Ovary (tissue), 9 donors: Measurements from ENCODE around the gene PIH1D1. TPM values are rescaled to one million over a fixed set of nuclear protein-coding genes. Genes with fewer than 3 reads are reported as not detected.

ENCODE experiments used
- DNase-seq, 5 donors: peaks; one replicate each; pipeline ENCODE4 v3.0.0-alpha.2; 2019 to 2020
- H3K27ac ChIP-seq, 2 donors: fragments of 200-600 bp; one replicate each; pipeline versions ENCODE4 v1.5.1 to v1.8.0; 2019 to 2022
- H3K27me3 ChIP-seq: fragments of 200-600 bp; one replicate; pipeline ENCODE4 v1.8.0; 2022
- H3K36me3 ChIP-seq: fragments of 200-600 bp; sonication (generic); one replicate; pipeline ENCODE4 v1.5.1; 2019
- H3K4me1 ChIP-seq: one replicate; pipeline ENCODE4 v1.8.1; 2013; ENCODE audit warnings: mild to moderate bottlenecking, moderate library complexity; ENCODE audit not compliant: insufficient read depth
- H3K4me3 ChIP-seq: fragments of 200-600 bp; sonication (generic); one replicate; pipeline ENCODE4 v1.5.1; 2017
- H3K9me3 ChIP-seq, 2 donors: fragments of 200-600 bp in 1 of 2; sonication (generic) in 1 of 2; one replicate each; pipeline versions ENCODE4 v1.5.1 to v1.8.1; 2013 to 2019; ENCODE audit warnings: mild to moderate bottlenecking in 1 of 2, moderate library complexity in 1 of 2
- EP300 ChIP-seq: sonication (generic); formaldehyde crosslinking; IDR thresholded peaks from one replicate; pipeline ENCODE4 v1.6.1; 2017; ENCODE audit warnings: antibody characterized with exemption
- POLR2A ChIP-seq: fragments of 450-650 bp; IDR thresholded peaks from one replicate; pipeline ENCODE4 v1.6.1; 2017; ENCODE audit warnings: antibody characterized with exemption, mild to moderate bottlenecking, moderate library complexity
- WGBS, 3 donors: extraction: QIAGEN DNeasy Blood & Tissue Kit in 1 of 3; methylation state at CpG; one replicate each; pipeline versions ENCODE4 v1.1.5 to v1.1.7; 2013 to 2017; 5-methylcytosine and 5-hydroxymethylcytosine counted together
- intact Hi-C, 4 donors: fragments of 100-400 bp; cut with DNase I; formaldehyde crosslinking; loops; one replicate each; pipeline versions ENCODE4 v1.11.0 to v1.15.1; 2022 to 2023
- polyA plus RNA-seq, 2 donors: library from polyadenylated mRNA; stranded (reverse); fragments of 200-250 nt in 1 of 2; fragments of 350-450 nt in 1 of 2; fragmentation: Illumina TruSeq in 1 of 2; extraction: RNeasy Lipid Tissue Mini Kit (QIAGEN cat#74804) in 1 of 2; gene quantifications; one replicate each; pipeline ENCODE4 v1.2.3, GENCODE V29; 2013 to 2014
- total RNA-seq, 7 donors: library from RNA; depleted of rRNA in 2 of 7; stranded (reverse); fragments of >200 nt in 2 of 7; fragmentation: NEBNext Ultra II Directional in 3 of 7; extraction: Animal tissue kit (Norgen Biotek cat#: 25700) in 3 of 7; gene quantifications; one replicate each; pipeline versions ENCODE4 v1.1.0 to v1.2.4, GENCODE V29; 2016 to 2023
- TF ChIP-seq, protein P1 (sequence below), 3 donors: fragments of 450-650 bp in 2 of 3; fragments of 200-600 bp in 1 of 3; IDR thresholded peaks; one replicate each; pipeline versions ENCODE4 v1.5.1 to v1.8.0; 2016 to 2022; ENCODE audit warnings: antibody characterized with exemption in 3 of 3, mild to moderate bottlenecking in 1 of 3
- donor health status: DM: no; HTN: no; CAD: no; lungs with moderate emphysema.
- donor health status: DM: no; HTN: no; CAD: no.
- donor health status: Bipolar disorder and iron deficiency.
- donor health status: DM: yes; HTN: yes; CAD: no.
- donor health status: DM: no; HTN: no; CAD: no.
- donor health status: DM: yes; HTN: yes; CAD: no.

PIH1D1 gene
- total and polyA plus RNA-seq, 9 donors = 28.6 to 69.4 (median 58.5) TPM

DNA sequence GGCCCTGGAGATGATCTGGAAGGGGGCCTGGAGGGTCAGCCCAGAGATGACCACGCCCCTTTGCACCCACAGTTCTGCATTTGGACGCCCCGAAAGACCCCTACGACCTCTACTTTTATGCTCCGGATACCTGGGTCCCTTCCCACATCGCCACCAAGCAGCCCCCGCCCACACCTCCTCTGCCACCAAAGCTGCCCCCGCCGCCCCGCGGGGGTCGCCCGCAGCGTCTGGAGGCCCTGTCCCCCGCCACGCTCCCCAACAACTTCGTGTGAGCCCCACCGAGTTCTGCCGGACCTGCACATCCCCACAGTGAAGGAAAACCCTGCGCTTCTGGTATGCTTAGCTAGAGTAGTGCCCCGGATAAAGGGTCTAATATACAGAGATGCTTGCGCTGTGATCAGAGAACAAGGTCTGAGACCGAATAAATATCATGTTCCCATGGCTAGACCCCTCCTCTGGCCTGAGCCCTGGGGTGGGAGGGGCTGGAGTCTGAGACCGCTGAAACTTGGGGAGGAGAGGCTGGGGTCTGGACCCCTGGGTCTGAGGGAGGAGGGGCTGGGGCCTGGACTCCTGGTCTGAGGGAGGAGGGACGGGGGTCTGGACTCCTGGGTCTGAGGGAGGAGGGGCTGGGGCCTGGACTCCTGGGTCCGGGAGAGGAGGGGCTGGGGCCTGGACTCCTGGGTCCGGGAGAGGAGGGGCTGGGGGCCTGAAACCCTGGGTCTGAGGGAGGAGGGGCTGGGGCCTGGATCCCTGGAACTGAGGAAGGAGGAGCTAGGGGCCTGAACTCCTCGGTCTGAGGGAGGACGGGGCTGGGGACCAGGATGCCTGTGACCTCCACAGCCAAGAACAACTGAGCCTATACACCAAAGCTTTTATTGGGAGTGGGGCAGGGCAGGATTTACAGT, 22.8 kb downstream of the PIH1D1 start:
- Histone ChIP-seq H3K4me3 (no peak overlapping the region), H3K36me3 (no peaks in the 10 kb centered on the region), H3K27me3 (peaks cover 8% of the 10 kb centered on the region), H3K4me1 (peaks cover 1% of the 10 kb centered on the region), H3K9me3 (no peaks in the 10 kb centered on the region), H3K27ac (no peak overlapping the region)
- DNase-seq = no peak
- TF ChIP-seq, protein P1, sequence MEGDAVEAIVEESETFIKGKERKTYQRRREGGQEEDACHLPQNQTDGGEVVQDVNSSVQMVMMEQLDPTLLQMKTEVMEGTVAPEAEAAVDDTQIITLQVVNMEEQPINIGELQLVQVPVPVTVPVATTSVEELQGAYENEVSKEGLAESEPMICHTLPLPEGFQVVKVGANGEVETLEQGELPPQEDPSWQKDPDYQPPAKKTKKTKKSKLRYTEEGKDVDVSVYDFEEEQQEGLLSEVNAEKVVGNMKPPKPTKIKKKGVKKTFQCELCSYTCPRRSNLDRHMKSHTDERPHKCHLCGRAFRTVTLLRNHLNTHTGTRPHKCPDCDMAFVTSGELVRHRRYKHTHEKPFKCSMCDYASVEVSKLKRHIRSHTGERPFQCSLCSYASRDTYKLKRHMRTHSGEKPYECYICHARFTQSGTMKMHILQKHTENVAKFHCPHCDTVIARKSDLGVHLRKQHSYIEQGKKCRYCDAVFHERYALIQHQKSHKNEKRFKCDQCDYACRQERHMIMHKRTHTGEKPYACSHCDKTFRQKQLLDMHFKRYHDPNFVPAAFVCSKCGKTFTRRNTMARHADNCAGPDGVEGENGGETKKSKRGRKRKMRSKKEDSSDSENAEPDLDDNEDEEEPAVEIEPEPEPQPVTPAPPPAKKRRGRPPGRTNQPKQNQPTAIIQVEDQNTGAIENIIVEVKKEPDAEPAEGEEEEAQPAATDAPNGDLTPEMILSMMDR (IDR thresholded peaks at IDR 0.05) = no peak
- TF ChIP-seq POLR2A (no peak), EP300 (no peak)
- intact Hi-C loops = no loop called here
- WGBS, 3 donors = 12 to 16% (median 14%) methylated on average over 28 to 29 of the region's 29 CpGs

DNA sequence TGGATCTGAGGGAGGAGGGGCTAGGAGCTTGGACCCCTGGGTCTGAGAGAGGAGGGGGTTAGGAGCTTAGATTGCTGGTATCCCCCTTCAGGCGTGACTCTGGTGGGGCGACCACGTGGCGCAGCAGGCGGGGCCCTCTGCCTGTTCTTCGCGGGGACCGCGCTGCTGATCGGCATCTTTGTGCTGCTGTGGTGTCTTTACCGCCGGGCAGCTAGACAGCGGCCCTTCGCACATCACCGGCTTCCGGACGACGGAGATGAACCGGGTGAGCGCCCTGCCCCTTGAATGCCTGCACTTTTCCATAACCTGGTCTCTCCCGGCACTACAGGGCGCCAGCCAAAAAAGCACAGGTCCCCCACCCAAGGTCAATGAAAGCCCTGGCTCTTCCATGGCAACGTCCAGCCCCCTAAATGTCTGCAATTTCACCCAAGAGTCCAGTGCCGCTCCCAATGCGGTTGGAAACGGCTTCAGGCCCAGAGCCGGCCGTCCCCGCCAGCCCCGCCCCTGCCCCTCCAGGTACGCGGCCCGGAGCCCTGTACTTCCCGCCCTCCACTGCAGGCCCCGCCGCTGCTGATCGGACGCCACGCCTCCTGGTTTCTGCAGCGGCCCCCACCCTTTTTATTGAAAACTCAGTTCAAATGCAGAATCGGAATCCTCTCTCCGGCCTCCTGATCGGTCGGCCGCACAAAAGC, 23.6 kb downstream of the PIH1D1 start:
- no peak overlapping the region for H3K4me3 ChIP-seq
- peaks cover 13% of the 10 kb centered on the region for H3K27me3 ChIP-seq
- TF ChIP-seq POLR2A (no peak), EP300 (no peak)
- TF ChIP-seq, protein P1 (IDR thresholded peaks at IDR 0.05) = no peak
- H3K4me1 ChIP-seq = peaks cover 1% of the 10 kb centered on the region
- intact Hi-C loops = no loop called here
- no peaks in the 10 kb centered on the region for H3K9me3 ChIP-seq
- WGBS, 3 donors = 1 to 2% (median 1%) methylated on average over 40 to 45 of the region's 45 CpGs
- no peak overlapping the region for H3K27ac ChIP-seq
- no peaks in the 10 kb centered on the region for H3K36me3 ChIP-seq
- DNase-seq = no peak

GRCh38 chr19:49427339-49427738, 24.3 kb downstream of the PIH1D1 start:
- TF ChIP-seq EP300 = no peak
- TF ChIP-seq POLR2A = no peak
- TF ChIP-seq, protein P1 (IDR thresholded peaks at IDR 0.05) = no peak
- H3K27me3 ChIP-seq = peaks cover 14% of the 10 kb centered on the region
- peaks cover 1% of the 10 kb centered on the region for H3K4me1 ChIP-seq
- no peak overlapping the region for H3K4me3 ChIP-seq
- H3K36me3 ChIP-seq = no peaks in the 10 kb centered on the region
- no peak overlapping the region for H3K27ac ChIP-seq
- intact Hi-C loops = no loop called here
- H3K9me3 ChIP-seq = no peaks in the 10 kb centered on the region
- 44 to 49% (median 44%) methylated on average over 9 to 12 of the region's 12 CpGs for WGBS, 3 donors
- no peak for DNase-seq

- no peak for DNase-seq
- no peak overlapping the region for H3K4me3 ChIP-seq
- peaks cover 11% of the 10 kb centered on the region for H3K27me3 ChIP-seq
- no peaks in the 10 kb centered on the region for H3K9me3 ChIP-seq
- H3K4me1 ChIP-seq = peaks cover 1% of the 10 kb centered on the region
- 2 to 4% (median 3%) methylated on average over 30 of the region's 30 CpGs for WGBS, 3 donors
- H3K36me3 ChIP-seq = no peaks in the 10 kb centered on the region
- TF ChIP-seq POLR2A (no peak), EP300 (no peak)
- TF ChIP-seq, protein P1 (IDR thresholded peaks at IDR 0.05) = no peak
- intact Hi-C loops = no loop called here
- H3K27ac ChIP-seq = no peak overlapping the region
These were observed 25.6 kb downstream of the PIH1D1 start for GRCh38 chr19:49425922-49426592.
